ENCODE data around the gene FBXO41.

DNA sequence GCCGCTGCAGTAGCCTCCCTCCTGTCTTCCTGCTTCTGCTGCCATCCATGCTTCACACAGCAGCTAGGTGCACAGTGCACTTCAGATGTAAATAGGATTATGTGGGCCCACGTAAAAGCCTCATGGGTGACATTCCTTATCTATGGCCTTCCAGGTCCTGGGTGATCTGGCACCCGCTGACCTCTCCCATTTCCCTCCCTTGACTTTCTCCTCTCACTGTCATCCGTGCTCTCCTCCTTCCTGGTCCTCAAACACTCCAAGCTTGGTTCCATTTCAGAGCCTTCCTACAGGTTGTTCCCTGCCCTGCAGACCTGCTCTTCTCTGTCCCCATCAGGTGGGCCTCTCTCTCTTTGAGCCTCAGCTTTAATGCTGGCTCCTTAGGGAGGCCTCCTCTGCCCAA lies 74.3 kb downstream of the FBXO41 start:
- TF ChIP-seq, protein P1, sequence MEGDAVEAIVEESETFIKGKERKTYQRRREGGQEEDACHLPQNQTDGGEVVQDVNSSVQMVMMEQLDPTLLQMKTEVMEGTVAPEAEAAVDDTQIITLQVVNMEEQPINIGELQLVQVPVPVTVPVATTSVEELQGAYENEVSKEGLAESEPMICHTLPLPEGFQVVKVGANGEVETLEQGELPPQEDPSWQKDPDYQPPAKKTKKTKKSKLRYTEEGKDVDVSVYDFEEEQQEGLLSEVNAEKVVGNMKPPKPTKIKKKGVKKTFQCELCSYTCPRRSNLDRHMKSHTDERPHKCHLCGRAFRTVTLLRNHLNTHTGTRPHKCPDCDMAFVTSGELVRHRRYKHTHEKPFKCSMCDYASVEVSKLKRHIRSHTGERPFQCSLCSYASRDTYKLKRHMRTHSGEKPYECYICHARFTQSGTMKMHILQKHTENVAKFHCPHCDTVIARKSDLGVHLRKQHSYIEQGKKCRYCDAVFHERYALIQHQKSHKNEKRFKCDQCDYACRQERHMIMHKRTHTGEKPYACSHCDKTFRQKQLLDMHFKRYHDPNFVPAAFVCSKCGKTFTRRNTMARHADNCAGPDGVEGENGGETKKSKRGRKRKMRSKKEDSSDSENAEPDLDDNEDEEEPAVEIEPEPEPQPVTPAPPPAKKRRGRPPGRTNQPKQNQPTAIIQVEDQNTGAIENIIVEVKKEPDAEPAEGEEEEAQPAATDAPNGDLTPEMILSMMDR (tag by site-specific recombination; IDR thresholded peaks at IDR 0.05), result no peak
- TF ChIP-seq ZNF776 (tag by site-specific recombination; IDR thresholded peaks at IDR 0.05; ENCODE audit: borderline replicate concordance), result no peak
- TF ChIP-seq ZNF416 (tag by site-specific recombination; IDR thresholded peaks at IDR 0.05), result no peak
- TF ChIP-seq, protein P2, sequence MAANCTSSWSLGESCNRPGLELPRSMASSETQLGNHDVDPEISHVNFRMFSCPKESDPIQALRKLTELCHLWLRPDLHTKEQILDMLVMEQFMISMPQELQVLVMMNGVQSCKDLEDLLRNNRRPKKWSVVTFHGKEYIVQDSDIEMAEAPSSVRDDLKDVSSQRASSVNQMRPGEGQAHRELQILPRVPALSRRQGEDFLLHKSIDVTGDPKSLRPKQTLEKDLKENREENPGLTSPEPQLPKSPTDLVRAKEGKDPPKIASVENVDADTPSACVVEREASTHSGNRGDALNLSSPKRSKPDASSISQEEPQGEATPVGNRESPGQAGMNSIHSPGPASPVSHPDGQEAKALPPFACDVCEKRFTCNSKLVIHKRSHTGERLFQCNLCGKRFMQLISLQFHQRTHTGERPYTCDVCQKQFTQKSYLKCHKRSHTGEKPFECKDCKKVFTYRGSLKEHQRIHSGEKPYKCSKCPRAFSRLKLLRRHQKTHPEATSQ (tag by site-specific recombination; IDR thresholded peaks at IDR 0.05), result no peak
- TF ChIP-seq, protein P3, sequence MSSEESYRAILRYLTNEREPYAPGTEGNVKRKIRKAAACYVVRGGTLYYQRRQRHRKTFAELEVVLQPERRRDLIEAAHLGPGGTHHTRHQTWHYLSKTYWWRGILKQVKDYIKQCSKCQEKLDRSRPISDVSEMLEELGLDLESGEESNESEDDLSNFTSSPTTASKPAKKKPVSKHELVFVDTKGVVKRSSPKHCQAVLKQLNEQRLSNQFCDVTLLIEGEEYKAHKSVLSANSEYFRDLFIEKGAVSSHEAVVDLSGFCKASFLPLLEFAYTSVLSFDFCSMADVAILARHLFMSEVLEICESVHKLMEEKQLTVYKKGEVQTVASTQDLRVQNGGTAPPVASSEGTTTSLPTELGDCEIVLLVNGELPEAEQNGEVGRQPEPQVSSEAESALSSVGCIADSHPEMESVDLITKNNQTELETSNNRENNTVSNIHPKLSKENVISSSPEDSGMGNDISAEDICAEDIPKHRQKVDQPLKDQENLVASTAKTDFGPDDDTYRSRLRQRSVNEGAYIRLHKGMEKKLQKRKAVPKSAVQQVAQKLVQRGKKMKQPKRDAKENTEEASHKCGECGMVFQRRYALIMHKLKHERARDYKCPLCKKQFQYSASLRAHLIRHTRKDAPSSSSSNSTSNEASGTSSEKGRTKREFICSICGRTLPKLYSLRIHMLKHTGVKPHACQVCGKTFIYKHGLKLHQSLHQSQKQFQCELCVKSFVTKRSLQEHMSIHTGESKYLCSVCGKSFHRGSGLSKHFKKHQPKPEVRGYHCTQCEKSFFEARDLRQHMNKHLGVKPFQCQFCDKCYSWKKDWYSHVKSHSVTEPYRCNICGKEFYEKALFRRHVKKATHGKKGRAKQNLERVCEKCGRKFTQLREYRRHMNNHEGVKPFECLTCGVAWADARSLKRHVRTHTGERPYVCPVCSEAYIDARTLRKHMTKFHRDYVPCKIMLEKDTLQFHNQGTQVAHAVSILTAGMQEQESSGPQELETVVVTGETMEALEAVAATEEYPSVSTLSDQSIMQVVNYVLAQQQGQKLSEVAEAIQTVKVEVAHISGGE (tag by site-specific recombination; conservative IDR thresholded peaks at IDR 0.05; ENCODE audit: low read depth), result no peak
- no peak for TF ChIP-seq ZNF658 (tag by site-specific recombination; IDR thresholded peaks at IDR 0.05)
- TF ChIP-seq, protein P4, sequence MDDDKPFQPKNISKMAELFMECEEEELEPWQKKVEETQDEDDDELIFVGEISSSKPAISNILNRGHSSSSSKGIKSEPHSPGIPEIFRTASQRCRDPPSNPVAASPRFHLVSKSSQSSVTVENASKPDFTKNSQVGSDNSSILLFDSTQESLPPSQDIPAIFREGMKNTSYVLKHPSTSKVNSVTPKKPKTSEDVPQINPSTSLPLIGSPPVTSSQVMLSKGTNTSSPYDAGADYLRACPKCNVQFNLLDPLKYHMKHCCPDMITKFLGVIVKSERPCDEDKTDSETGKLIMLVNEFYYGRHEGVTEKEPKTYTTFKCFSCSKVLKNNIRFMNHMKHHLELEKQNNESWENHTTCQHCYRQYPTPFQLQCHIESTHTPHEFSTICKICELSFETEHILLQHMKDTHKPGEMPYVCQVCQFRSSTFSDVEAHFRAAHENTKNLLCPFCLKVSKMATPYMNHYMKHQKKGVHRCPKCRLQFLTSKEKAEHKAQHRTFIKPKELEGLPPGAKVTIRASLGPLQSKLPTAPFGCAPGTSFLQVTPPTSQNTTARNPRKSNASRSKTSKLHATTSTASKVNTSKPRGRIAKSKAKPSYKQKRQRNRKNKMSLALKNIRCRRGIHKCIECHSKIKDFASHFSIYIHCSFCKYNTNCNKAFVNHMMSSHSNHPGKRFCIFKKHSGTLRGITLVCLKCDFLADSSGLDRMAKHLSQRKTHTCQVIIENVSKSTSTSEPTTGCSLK (tag by site-specific recombination; IDR thresholded peaks at IDR 0.05), result no peak
- TF ChIP-seq ZBTB7A (tag by site-specific recombination; IDR thresholded peaks at IDR 0.05; ENCODE audit: low read depth), result no peak
- TF ChIP-seq, protein P5, sequence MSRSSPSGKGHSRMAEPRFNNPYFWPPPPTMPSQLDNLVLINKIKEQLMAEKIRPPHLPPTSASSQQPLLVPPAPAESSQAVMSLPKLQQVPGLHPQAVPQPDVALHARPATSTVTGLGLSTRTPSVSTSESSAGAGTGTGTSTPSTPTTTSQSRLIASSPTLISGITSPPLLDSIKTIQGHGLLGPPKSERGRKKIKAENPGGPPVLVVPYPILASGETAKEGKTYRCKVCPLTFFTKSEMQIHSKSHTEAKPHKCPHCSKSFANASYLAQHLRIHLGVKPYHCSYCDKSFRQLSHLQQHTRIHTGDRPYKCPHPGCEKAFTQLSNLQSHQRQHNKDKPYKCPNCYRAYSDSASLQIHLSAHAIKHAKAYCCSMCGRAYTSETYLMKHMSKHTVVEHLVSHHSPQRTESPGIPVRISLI (tag by site-specific recombination; IDR thresholded peaks at IDR 0.05), result no peak
- TF ChIP-seq ZNF473 (tag by site-specific recombination; IDR thresholded peaks at IDR 0.05), result no peak
- no peak for TF ChIP-seq KLF10 (tag by site-specific recombination; IDR thresholded peaks at IDR 0.05)
- no peak for TF ChIP-seq ZNF624 (tag by site-specific recombination; IDR thresholded peaks at IDR 0.05)

All from HEK293 (cell line).